CD4-positive, alpha-beta T cell treated with Interleukin-1 beta for 1 hour (primary cell): ENCODE data around the gene PAM.
"Not testable (repeated sequence)": the region's sequence is repeated elsewhere in the genome, so short reads cannot be mapped to it uniquely, and the experiment has no call there.

Experiments
- DNase-seq, 2 donors: peaks; one replicate each; pipeline ENCODE4 v3.0.0-alpha.2; 2020 to 2022

Gene PAM

GRCh38 chr5:102753889-102754766, 977 bp upstream of the PAM start:
- DNase-seq = no peak

GRCh38 chr5:102755686-102756371, 724 bp downstream of the PAM start:
- DNase-seq = peak; percentile 74 to 75

DNA sequence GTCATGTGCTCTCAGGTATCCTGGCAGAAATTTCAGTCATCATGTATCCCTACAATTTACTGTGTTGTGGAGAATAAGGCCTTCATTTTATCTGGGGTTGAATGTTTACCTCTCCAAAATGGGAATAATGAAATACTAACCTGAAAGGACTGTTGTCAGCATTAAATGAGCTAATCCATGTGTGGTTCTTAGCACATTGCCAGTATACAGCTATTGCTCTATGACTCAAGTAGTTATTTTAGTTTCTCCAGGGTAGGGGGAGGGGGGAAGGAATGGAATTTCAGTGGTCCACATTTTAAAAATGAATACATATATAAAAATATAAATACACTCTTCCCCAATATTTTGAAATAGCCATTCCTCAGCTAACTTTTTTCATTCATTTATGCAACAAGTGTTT, 3.5 kb downstream of the PAM start:
- DNase-seq = no peak

DNA sequence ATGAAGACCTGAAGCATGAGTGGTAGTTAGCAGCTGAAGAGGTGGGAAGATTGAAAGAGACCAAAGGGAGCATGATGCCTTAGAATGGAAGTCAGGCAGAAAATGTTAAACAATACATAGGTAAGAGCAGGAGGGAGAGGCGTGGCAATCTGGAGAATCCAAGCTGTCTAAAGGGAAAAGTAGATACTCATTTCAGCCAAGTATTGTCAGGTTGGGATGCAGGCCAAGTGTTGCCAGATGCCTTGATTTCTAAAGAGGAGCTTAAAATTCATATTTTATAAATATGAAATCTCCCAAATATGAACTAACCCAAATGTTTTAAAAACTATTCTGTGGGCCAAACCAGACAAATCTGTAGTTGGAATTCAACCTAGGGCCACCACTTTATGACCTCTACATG, 4.2 kb downstream of the PAM start:
- no peak for DNase-seq

DNA sequence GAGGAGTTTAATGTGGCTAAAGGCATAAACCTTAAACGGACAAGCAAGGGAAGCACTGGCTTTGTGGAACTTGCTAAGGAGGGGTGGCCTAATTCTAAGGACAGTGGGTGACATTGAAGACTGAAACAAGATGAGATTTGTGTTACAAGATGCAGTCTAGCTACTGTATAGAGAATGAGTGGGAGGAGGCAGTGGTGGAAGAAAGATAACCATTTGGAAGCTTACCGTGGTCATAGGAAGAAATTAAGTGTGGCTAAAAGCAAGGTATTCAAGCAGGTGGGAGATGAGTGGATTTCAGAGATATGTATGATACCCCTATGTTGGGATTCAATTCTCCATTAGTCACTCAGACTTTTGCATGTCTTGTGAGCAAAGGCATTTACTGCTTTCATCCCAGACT, 4.6 kb downstream of the PAM start:
- no peak for DNase-seq

GRCh38 chr5:102760815-102761214, 5.7 kb downstream of the PAM start:
- DNase-seq = no peak

GRCh38 chr5:102762095-102762534, 7.0 kb downstream of the PAM start:
- peak in 1 of 2 donors; percentile 22 for DNase-seq

DNA sequence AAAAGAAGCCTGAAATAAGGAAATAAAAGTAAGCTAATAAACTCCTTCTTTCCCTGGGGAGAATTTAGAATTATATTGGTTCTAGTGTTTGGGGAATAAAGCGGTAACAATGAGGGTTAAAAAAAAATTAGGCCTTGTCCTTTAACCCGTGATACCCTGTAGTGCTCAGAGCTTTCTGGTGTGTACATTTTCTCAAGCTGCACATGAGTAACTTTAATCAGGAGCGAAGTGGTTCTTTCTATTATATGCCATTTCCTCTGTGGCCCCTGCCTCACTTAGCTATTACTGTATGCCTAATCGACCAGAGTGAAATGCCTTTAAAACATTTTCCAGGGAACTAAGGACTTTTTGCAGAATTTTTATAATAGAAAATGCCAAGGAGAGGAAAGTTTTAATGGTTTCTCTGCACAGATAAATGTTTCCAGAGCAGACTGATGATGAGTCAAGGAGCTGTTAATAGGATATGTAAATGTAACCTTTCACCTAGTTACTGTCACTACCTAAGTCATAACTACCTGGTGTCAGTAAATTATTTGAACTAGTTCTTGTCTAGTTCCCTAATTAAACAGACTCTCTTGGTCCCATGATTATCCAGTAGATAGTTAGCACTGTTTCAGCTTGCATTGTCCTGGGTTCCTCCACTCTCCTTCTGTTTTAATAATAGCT, 7.6 kb downstream of the PAM start:
- DNase-seq = no peak

DNA sequence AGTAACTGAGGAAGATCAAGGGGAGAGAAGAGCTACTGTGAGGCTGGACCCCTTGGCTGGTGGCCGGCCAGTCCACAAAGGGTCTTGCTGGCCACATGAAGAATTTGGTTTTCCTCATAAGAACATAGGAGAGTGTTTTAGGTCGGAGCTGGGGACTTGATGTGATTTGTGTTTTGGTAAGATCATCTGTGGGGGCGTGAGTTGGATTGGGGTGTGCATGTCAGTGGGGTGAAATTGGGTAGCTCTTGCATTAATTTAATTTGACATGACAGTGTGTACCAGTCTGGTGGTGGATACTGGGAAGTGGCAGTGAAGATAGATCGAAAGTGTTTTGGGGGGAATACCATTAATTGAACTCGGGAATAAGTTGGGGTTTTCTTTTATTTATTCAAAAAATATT, 8.6 kb downstream of the PAM start:
- DNase-seq = no peak

DNA sequence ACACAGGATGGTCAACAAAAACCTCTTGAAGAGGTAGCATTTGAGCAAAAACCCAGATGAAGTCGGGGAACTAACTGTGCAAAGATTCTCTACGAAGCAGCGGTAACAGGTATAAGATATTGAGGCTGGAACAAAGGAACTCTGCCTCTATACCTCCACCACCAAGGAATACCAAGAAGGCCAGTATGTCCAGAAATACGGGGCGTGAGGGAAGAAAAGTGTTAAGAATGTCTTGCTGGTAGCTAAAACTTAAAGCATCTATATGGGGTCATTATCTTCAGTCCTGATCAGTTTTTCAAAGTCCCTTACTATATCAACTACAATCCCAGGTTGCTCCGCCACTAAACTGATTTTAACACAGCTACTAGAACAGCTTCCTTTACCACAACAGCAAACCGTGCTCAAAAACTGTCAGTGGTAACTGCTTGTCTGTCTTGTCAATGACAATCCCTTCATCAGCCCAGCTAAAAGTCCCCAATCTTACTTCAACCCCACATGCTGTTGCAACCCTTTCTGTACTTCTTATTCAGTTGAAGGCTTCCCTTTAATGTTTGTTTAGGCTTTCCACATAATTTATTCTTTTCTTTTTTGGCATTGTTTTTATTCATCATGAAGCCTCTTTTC, 9.4 kb downstream of the PAM start:
- peak in 1 of 2 donors; percentile 36 for DNase-seq

DNA sequence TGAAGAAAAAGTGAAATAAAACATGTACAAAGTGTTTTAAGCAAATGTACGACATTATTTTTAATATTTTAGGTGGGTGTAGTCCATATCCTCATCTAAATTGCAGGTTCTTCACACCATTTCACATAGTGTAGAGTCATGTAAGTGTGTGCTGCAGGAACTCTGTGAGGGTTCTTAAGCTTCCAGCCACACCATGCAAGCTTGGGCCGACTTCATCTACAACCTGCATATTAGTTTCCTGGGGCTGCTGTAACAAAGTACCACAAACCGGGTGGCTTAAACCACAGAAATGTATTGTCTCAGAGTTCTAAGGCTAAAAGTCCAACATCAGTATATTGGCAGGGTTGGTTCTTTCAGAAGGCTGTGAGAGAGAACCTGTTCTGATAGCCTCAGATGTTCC, 10.2 kb downstream of the PAM start:
- no peak for DNase-seq

GRCh38 chr5:102766295-102767090, 11.4 kb downstream of the PAM start:
- DNase-seq = no peak

DNA sequence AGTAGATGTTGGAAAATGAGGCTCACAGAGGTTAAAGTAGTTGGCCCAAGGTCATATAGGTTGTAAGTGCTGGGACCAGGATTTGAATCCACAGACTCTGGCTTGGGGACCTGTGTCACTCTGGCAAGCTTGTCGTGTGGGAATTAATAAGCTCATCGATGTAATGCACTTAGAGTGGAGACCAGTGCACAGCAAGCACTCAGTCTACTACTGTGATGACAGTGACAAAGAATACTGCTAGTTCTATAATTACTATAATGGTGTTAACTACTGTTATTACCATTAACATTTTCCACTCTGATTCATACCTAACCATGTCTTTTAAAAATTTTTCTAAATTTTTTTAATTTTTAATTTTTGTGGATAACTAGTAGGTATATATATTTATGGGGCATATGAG, 12.8 kb downstream of the PAM start:
- DNase-seq = no peak

DNA sequence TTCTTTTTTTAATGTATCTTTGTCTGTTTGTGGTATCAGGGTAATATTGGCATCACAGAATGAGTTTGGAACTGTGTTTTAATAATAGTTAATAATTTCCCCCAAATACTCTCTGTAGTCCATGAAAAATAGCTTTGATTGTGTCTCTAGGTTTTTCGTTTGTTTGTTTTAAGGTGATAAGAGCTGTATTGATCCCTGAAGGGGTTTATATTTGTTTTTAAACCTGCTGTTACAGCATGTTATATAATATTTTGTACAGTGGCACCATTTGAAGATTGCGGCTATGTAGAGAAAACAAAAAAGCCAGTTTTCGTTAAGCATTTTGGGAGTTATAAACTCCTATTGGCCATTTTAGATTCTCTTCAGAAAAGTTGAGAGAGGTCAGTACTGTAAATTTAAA, 15.7 kb downstream of the PAM start:
- DNase-seq = no peak

DNA sequence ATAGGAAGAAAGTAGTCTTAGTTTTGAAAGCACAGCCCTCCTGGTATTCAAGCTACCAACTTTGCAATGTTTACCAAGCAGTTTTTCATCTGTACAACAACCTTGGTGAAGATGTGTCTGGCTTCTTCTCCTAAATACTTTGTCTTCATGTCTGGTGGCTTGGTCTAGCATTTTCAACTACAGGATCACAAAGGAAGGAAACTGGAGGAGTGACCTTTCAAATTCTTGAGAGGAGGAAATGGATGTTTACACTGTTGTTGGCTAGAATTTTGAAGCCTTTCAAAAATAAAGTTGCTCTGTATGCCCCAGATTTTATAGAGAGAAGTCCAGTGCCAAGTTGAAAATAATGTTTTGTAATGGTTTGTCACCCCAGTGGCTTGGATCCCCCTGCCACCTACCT, 16.3 kb downstream of the PAM start:
- DNase-seq = no peak

- DNase-seq = no peak
Observed at GRCh38 chr5:102772273-102772672, 17.2 kb downstream of the PAM start.

- no peak for DNase-seq
Observed at GRCh38 chr5:102773133-102773532, 18.0 kb downstream of the PAM start.

GRCh38 chr5:102775756-102776155, 20.7 kb downstream of the PAM start:
- DNase-seq = not testable (repeated sequence)

DNA sequence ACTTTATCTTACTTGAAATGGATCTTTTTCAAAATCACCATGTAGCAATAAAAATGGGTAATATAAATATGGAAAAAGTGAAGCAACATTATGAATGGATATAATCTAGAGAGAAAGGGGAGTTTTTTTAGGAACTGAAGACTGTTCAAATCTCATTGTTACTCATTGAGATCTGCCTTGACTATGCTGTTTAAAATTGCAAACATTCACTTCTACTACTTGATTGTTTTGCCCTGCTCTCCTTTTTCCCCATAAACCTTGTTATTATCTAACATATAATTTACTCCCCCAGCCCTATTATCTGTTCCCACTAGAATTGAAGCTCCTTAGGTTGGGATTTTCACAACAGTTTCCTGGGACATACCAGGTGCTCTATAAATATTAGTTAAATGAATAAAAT, 22.0 kb downstream of the PAM start:
- DNase-seq = no peak

- DNase-seq = no peak
Observed at GRCh38 chr5:102778478-102778877, 23.4 kb downstream of the PAM start.

- no peak for DNase-seq
Observed at GRCh38 chr5:102781359-102781758, 26.3 kb downstream of the PAM start.

DNA sequence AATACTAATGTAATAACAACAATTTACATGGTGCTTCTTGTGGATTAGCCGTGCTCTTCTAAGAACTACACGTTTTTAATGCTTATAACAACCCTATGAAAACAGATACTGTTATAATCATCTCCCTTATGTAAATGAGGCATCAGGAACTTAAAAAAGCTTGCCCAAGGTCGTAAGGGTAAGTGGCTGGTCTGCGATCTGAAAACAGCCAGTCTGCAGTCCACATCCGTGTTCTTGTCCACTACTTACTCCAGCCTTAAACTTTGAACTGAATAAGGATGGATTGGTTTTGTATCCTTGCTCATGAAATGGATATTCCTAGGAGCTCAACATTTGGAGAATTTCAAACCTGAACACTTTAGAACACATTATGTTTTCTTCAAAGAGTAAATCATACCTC, 26.7 kb downstream of the PAM start:
- DNase-seq = no peak
